NCI-H2196 treated with DMSO at 0.1 percent for 48 hours (cell line): Measurements from ENCODE around the gene SMAD7.

ENCODE experiments used
- DNase-seq: peaks from one replicate; lab custom pipeline; 2025; ENCODE audit not compliant: unreplicated experiment; lab: John Stamatoyannopoulos, UW

The SMAD7 gene

GRCh38 chr18:48899558-48900174 is 51.1 kb downstream of the SMAD7 start:
- no peak for DNase-seq

GRCh38 chr18:48898521-48898920 is 52.2 kb downstream of the SMAD7 start:
- no peak for DNase-seq

GRCh38 chr18:48897531-48897930 is 53.2 kb downstream of the SMAD7 start:
- DNase-seq: no peak

- DNase-seq: no peak
Measured at GRCh38 chr18:48896875-48897511, 53.8 kb downstream of the SMAD7 start.

- DNase-seq: no peak
Measured at GRCh38 chr18:48896326-48896874, 54.4 kb downstream of the SMAD7 start.

GRCh38 chr18:48894799-48895346 is 55.9 kb downstream of the SMAD7 start:
- DNase-seq: no peak

GRCh38 chr18:48893608-48894600 is 56.9 kb downstream of the SMAD7 start:
- no peak for DNase-seq

GRCh38 chr18:48893061-48893607 is 57.6 kb downstream of the SMAD7 start:
- DNase-seq: no peak

GRCh38 chr18:48892146-48892855 is 58.5 kb downstream of the SMAD7 start:
- no peak for DNase-seq

GRCh38 chr18:48891721-48892120 is 59.0 kb downstream of the SMAD7 start:
- no peak for DNase-seq

GRCh38 chr18:48889981-48890762 is 60.6 kb downstream of the SMAD7 start:
- DNase-seq: no peak

- DNase-seq: no peak
Measured at GRCh38 chr18:48889115-48889941, 61.4 kb downstream of the SMAD7 start.

- no peak for DNase-seq
Measured at GRCh38 chr18:48888773-48889080, 62.0 kb downstream of the SMAD7 start.

- DNase-seq: no peak
Measured at GRCh38 chr18:48887905-48888772, 62.6 kb downstream of the SMAD7 start.

GRCh38 chr18:48887294-48887904 is 63.4 kb downstream of the SMAD7 start:
- DNase-seq: peak; percentile 5

- no peak for DNase-seq
Measured at GRCh38 chr18:48886520-48887293, 64.1 kb downstream of the SMAD7 start.
